Measurements from ENCODE around the gene DNAJC24.

- TF ChIP-seq POLR2A (IDR thresholded peaks at IDR 0.05; ENCODE audit: low read depth, low read length) (no peak), TAF1 (IDR thresholded peaks at IDR 0.05; ENCODE audit: low read depth, low read length) (no peak), POLR2AphosphoS5 (IDR thresholded peaks at IDR 0.05; ENCODE audit: low read depth, low read length) (no peak), PAX5 (IDR thresholded peaks at IDR 0.05; ENCODE audit: insufficient read depth, low read length, severe bottlenecking) (no peak), SPI1 (IDR thresholded peaks at IDR 0.05; ENCODE audit: low read depth, low read length) (no peak)
These were observed 111.3 kb downstream of the DNAJC24 start for GRCh38 chr11:31480930-31481329.

All from GM12891 (cell line).